HG02884 (cell line): ENCODE results near the gene MYO9A.
"Not testable (repeated sequence)": the region's sequence is repeated elsewhere in the genome, so short reads cannot be mapped to it uniquely, and the experiment has no call there.

ENCODE experiments used
- ATAC-seq: cut with Tn5 transposase; IDR thresholded peaks from one replicate; pipeline ENCODE4 v1.9.1; 2021; ENCODE audit warnings: mild to moderate bottlenecking, moderate library complexity; ENCODE audit not compliant: unreplicated experiment

The MYO9A gene

DNA sequence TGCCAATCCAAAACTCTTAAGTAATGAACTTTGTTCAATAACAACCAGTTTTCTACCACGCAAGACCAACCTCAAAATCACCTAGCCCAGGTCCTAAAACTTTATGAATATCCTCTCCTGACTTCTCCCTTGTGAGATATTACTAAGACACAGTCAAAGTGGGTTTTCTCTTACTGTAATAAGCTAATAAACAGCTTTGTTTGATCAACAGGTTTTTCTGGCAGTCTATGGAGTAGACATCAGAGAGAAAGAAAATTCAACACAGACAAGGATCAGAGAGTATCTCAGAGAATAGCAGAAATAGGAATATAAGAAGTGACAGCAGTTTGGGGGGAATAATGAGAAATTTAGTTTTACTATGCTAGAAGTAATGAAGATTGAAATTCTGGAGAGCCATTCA lies 228.0 kb downstream of the MYO9A start:
- ATAC-seq, result no peak

GRCh38 chr15:71889385-71889784 lies 228.6 kb downstream of the MYO9A start:
- no peak for ATAC-seq

DNA sequence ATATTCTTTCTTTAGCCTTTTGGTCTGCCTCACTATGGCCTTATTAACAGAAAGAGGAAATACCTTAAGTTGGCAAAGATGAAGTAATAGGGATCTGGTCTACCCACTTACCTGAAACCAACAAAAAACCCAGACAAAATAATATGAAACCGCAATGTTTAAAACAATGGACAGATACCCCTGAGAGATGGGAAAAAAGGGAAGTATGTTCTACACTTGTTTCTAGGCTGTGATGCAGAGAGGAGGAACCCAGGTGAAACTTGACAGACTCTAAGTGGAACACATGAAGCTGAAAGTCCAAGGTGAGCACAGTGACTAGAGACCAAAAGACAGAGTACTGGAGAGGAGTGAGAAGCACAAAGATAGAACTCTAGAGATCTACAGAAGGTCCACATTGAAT lies 229.2 kb downstream of the MYO9A start:
- no peak for ATAC-seq

DNA sequence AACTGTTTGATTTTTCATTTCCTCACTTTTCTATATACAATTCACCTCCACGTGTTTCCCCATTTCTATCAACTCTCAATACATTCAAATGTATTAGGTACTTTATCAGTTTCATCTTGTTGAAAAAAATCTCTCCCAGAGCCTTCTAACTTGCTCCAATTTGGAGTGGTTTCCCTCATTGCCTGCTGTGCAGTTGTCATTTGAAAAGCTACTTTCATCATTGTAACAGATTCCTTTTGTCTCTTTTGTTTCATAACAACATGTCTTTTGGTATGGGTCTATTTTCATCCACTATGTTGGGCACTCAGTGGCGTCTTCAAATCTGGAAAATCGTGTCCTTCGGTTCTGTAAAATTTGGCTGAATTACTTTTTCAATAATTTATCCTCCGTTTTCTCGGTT lies 232.6 kb downstream of the MYO9A start:
- no peak for ATAC-seq

GRCh38 chr15:71883447-71883846 lies 234.5 kb downstream of the MYO9A start:
- no peak for ATAC-seq

DNA sequence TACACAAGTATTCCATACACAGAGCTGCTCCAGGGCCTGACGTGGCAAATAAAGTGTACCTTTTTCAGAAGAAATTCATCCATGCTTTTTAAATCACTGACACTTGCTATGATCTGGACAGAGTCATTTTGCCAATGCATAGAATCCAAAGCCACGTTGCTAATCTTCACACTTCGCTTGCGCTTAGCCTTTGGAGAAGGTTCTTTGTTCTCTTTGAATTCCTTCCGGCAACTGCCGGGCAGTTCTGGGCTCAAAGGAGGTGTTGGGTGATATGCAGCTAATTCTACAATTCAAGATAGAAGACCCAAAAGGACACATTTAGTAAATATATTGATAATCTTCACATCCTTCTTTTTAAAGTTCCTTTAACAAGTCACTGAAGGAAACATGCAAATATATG lies 237.7 kb downstream of the MYO9A start:
- ATAC-seq, result no peak

GRCh38 chr15:71874245-71874644 lies 243.7 kb downstream of the MYO9A start:
- ATAC-seq, result no peak

DNA sequence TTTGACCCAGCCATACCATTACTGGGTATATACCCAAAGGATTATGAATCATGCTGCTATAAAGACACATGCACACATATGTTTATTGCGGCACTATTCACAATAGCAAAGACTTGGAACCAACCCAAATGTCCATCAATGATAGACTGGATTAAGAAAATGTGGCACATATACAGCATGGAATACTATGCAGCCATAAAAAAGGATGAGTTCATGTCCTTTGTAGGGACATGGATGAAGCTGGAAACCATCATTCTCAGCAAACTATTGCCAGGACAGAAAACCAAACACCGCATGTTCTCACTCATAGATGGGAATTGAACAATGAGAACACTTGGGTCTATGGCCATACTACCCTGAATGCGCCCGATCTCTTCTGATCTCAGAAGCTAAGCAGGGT lies 259.7 kb downstream of the MYO9A start:
- ATAC-seq, result not testable (repeated sequence)

GRCh38 chr15:71853543-71853942 lies 264.4 kb downstream of the MYO9A start:
- ATAC-seq, result no peak

DNA sequence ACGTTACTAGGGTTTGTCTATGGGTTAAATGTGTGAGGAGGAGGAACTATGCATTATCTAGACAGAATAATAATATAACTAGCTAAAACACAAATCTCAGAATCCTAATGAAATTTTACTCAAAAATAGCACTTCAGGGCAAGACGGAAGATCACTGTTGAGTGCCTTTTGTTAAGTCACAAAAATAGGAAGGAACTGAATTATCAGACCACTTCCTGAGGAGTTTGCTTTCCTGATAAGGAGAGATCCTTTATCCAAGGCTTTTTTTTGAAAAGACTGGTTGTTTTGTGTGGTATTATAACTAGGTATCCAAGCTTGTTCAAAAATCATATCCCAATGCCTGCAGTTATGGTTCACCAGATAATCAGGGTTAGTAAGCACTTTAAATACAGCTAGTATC lies 273.0 kb downstream of the MYO9A start:
- no peak for ATAC-seq

DNA sequence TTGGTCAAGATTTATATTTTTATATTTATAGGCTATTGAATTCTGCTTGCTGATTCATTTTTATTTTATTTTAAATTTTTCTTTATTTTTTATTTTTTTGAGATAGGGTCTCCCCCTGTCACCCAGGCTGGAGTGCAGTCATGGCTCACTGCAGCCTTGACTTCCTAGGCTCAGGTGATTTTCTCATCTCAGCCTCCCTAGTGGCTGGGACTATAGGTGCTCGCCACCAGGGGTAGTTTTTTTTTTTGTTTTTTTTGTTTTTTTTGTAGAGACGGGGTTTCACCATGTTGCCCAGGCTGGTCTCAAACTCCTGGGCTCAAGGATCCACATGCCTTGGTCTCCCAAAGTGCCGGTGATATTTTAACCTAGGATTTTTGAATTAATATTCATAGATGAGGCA lies 276.4 kb downstream of the MYO9A start:
- no peak for ATAC-seq

GRCh38 chr15:71830981-71831380 lies 287.0 kb downstream of the MYO9A start:
- no peak for ATAC-seq

GRCh38 chr15:71826196-71826595 lies 291.8 kb downstream of the MYO9A start:
- no peak for ATAC-seq

DNA sequence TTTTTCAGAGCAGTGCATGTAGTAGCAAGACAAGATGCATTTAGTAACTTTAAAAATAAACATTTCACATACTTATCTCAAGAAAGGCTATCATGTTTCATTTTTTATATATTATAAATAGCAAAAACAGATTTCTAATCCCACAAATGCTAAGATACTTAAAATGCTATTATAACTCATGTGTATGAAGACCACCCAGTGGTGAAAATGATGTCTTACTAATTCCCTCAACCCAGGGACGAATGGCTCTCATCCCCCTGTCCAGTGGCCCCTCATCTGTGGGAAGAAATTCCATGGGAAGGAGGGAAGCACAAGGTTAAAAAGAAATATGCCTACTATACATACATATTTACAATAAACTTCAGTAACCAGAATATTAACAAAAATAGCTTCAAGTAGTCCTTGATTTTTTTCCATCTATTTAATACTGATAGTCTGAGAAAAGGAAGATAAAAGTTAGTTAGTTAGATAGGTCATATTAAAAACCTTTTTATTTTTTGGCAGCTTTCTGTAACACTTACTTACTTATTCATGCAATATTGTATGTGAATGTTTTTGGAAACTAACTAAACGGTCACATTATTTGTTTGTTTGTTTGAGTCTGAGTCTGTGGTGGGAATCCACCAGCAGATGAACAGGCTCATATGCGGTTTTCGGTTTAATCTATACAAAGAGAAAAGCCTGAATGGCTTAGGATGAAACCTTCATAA lies 292.8 kb downstream of the MYO9A start:
- no peak for ATAC-seq

- ATAC-seq, result no peak
Observed at GRCh38 chr15:71823801-71824200, 294.1 kb downstream of the MYO9A start.

DNA sequence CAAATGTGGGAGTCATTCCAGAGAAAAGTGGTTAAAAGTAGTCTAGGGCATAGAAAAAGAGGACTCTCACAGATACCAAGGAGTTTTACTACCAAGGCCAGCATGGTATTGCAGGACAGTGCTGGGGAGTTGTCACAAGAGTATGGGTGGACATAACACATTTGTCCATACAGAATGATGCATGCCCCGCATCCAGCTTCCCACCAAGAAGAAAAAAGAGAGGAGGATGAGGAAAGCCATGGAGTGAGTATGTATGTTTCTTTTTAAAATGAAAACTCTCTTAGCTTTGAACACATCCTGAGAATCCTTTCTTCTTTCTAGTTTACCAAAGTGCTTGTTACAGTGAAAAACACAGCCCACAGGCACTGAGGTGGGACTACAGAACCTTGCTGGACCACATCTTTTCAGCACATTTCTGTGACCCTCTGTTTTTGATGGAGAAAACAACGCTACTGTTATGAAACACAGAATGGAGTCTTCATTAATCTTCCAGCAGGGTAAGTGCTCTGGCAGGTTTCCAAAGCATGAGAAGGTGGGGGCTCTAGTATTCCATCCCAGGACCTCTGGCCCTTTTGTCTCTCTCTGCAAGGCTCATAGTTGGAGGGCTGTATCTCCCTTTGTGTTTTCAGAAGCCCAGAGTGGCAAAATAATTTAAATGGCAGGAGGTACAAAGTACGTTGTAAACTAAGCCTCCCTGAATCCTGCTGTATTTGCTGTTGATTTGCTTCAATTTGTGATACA lies 294.9 kb downstream of the MYO9A start:
- ATAC-seq, result no peak

DNA sequence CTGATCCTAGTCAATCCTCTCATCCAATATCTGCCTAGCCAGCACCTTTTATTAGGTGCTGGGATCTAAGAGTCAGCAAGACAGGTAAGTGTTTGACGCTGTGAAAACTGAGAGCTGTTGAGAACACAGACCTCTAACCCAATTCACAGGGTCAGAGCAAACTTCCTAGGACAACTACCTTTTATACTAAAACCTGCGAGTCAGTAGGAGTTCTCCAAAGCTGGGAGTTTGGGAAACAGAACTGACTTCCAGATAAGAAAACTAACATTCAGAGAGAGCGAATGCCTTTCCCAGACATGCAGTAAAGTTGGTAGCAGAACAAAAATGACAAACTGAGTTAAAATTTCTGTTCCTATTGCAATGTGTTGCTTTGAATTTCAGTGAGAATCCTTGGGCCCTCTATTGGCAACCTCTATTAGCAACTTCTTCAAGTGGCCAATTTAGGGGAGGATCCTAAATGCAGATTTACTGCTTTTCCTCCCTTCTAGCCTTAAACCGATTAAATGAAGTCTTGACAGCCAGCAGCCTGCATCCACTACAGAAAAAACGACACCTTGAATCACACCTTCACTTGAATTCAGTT lies 296.3 kb downstream of the MYO9A start:
- ATAC-seq, result no peak

- ATAC-seq, result no peak
Observed at GRCh38 chr15:71820127-71820526, 297.8 kb downstream of the MYO9A start.

GRCh38 chr15:71817351-71817750 lies 300.6 kb downstream of the MYO9A start:
- ATAC-seq, result no peak

GRCh38 chr15:71815301-71815700 lies 302.6 kb downstream of the MYO9A start:
- ATAC-seq, result no peak

GRCh38 chr15:71813723-71814470 lies 304.1 kb downstream of the MYO9A start:
- no peak for ATAC-seq
